Naive thymus-derived CD4-positive, alpha-beta T cell (primary cell): ENCODE measurements around the gene GSAP. TPM values are rescaled to one million over a fixed set of nuclear protein-coding genes. Genes with fewer than 3 reads are reported as not detected.
A peak's percentile ranks its signal among the peaks of the same experiment; 100 is the strongest.

Experiments
- ATAC-seq: fragments of 150-1000 bp; cut with Tn5 transposase; 2 replicates; pipeline ENCODE4 v1.10.0; 2021; ENCODE audit warnings: mild to moderate bottlenecking, moderate library complexity
- CTCF ChIA-PET: fragments of 350-600 bp; sonication (Branson Sonifier 250); formaldehyde crosslinking; loops from one replicate; lab custom pipeline; 2021; ENCODE audit warnings: antibody characterized with exemption; lab: Charles Lee
- POLR2A ChIA-PET: fragments of 350-600 bp; sonication (Branson Sonifier 250); formaldehyde crosslinking; loops from one replicate; lab custom pipeline; 2021; ENCODE audit warnings: antibody characterized with exemption, inconsistent platforms; lab: Charles Lee
- DNase-seq, 9 donors: peaks; one replicate each; pipeline versions ENCODE4 v3.0.0 to v3.0.0-alpha.2; 2020 to 2022; ENCODE audit warnings: mixed read lengths in 1 of 9
- H3K27ac ChIP-seq: one replicate; pipeline ENCODE4 v1.7.0; 2013; ENCODE audit warnings: mild to moderate bottlenecking, low read depth, low read length, moderate library complexity
- H3K27me3 ChIP-seq, 2 donors: one replicate each; pipeline ENCODE4 v1.7.0; 2013; ENCODE audit warnings: low read length in 2 of 2, mild to moderate bottlenecking in 2 of 2, moderate library complexity in 2 of 2; ENCODE audit not compliant: control insufficient read depth in 2 of 2, insufficient read depth in 2 of 2
- H3K36me3 ChIP-seq, 3 experiments: 1 replicate in 2 of 3; 2 replicates in 1 of 3; pipeline ENCODE4 v1.7.0; 2013; ENCODE audit warnings: low read length in 3 of 3, mild to moderate bottlenecking in 3 of 3, moderate library complexity in 1 of 3; ENCODE audit not compliant: insufficient read depth in 3 of 3, control insufficient read depth in 2 of 3
- H3K4me1 ChIP-seq, 2 donors: one replicate each; pipeline ENCODE4 v1.7.0; 2013; ENCODE audit warnings: low read length in 2 of 2, mild to moderate bottlenecking in 2 of 2, moderate library complexity in 1 of 2; ENCODE audit not compliant: control insufficient read depth in 2 of 2, insufficient read depth in 2 of 2
- H3K4me3 ChIP-seq: 2 replicates; pipeline ENCODE4 v1.7.0; 2013; ENCODE audit warnings: mild to moderate bottlenecking, low read length
- H3K9me3 ChIP-seq, 3 experiments: 1 replicate in 2 of 3; 2 replicates in 1 of 3; pipeline ENCODE4 v1.7.0; 2013; ENCODE audit warnings: low read length in 3 of 3; ENCODE audit not compliant: control insufficient read depth in 2 of 3
- H3K27ac Mint-ChIP-seq, 9 donors: one replicate each; pipeline ENCODE4 v1.8.0; 2020 to 2022; ENCODE audit warnings: mixed read lengths in 9 of 9, mild to moderate bottlenecking in 8 of 9, moderate library complexity in 5 of 9, inconsistent platforms in 2 of 9
- H3K27me3 Mint-ChIP-seq, 5 donors: one replicate each; pipeline ENCODE4 v1.8.0; 2021 to 2022; ENCODE audit warnings: mixed read lengths in 5 of 5, mild to moderate bottlenecking in 1 of 5
- H3K36me3 Mint-ChIP-seq, 5 donors: one replicate each; pipeline ENCODE4 v1.8.0; 2020 to 2022; ENCODE audit warnings: mixed read lengths in 5 of 5, mild to moderate bottlenecking in 3 of 5, inconsistent platforms in 1 of 5
- H3K4me1 Mint-ChIP-seq, 7 donors: one replicate each; pipeline ENCODE4 v1.8.0; 2020 to 2022; ENCODE audit warnings: mixed read lengths in 7 of 7, mild to moderate bottlenecking in 3 of 7, inconsistent platforms in 1 of 7
- H3K4me3 Mint-ChIP-seq, 10 donors: one replicate each; pipeline ENCODE4 v1.8.0; 2020 to 2022; ENCODE audit warnings: mild to moderate bottlenecking in 10 of 10, mixed read lengths in 10 of 10, moderate library complexity in 6 of 10, inconsistent platforms in 2 of 10
- H3K9me3 Mint-ChIP-seq, 11 donors: one replicate each; pipeline ENCODE4 v1.8.0; 2020 to 2022; ENCODE audit warnings: mixed read lengths in 11 of 11, mild to moderate bottlenecking in 4 of 11, inconsistent platforms in 1 of 11, moderate library complexity in 1 of 11
- intact Hi-C, 2 donors: fragments of 100-400 bp; cut with micrococcal nuclease; formaldehyde crosslinking; loops; one replicate each; pipeline ENCODE4 v1.15.1; 2023
- polyA plus RNA-seq, 2 donors: library from polyadenylated mRNA; unstranded; fragments of 300-500 nt; fragmentation: Illumina TruSeq; gene quantifications; one replicate each; pipeline ENCODE4 v1.2.3, GENCODE V29; 2021
- total RNA-seq, 6 experiments: library from RNA in 5 of 6; stranded (reverse) in 5 of 6; gene quantifications; 1 replicate in 5 of 6; 2 replicates in 1 of 6; pipeline ENCODE4 v1.2.3 and lab custom pipeline; 2021 to 2026

GSAP gene
- total and polyA plus RNA-seq, 7 experiments from 2014 or later, result 6.6 to 59.8 (median 29.1) TPM

DNA sequence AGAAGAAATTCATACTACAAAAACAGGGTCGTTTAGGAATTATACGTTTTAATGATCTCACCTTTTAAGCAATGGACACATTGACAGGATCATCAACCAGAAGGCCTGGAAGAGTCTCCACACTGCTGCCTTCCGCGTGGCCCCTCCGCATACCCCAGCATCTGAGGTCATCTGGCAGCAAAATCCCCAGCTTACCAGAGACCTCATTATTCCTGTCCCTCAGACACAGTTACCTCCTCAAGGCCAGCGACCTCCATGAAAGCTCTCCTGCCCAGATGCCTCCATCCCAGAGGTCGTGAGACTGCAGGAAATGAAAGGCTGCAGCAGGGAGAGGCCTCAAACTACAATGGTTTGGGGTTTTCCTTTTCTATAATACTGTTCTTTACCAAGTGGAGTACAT lies 14.8 kb upstream of the GSAP start:
- no peak for ATAC-seq
- Mint-ChIP-seq H3K4me3 (no peak overlapping the region), H3K36me3 (no peaks in the 10 kb centered on the region)

GRCh38 chr7:77428777-77429231 lies 12.7 kb upstream of the GSAP start:
- H3K27me3 ChIP-seq, result no peaks in the 10 kb centered on the region
- peaks cover 12 to 16% of the 10 kb centered on the region in 2 donors for H3K4me1 ChIP-seq
- intact Hi-C loops, result no loop called here
- Mint-ChIP-seq H3K9me3 (no peaks in the 10 kb centered on the region), H3K4me1 (peaks cover 25 to 46% (median 28%) of the 10 kb centered on the region in 7 donors), H3K27me3 (peaks cover 0 to 8% (median 0%) of the 10 kb centered on the region in 5 donors), H3K4me3 (peak overlapping the region in 3 of 10 donors; percentile 10 to 21 (median 13)), H3K36me3 (no peaks in the 10 kb centered on the region), H3K27ac (peak overlapping the region in 4 of 9 donors; percentile 35 to 88 (median 74))
- POLR2A ChIA-PET, result interaction anchor here (0.7 to 1.6 kb wide), 3 partner anchors 13 to 287 kb away, joined by 3 to 9 read pairs (median 3); partner anchors contain the start of gene GSAP
- no peak overlapping the region for H3K4me3 ChIP-seq
- H3K27ac ChIP-seq, result no peak overlapping the region
- no peaks in the 10 kb centered on the region for H3K9me3 ChIP-seq
- DNase-seq (no peak), ATAC-seq (peak; percentile 90)
- H3K36me3 ChIP-seq, result no peaks in the 10 kb centered on the region
- CTCF ChIA-PET, result interaction anchor here (1.1 kb wide), 1 partner anchor 10 kb away, joined by 3 read pairs; no protein-coding TSS in a partner anchor

More for the DNA sequence above, 14.8 kb upstream of the GSAP start:
- Histone ChIP-seq H3K27me3 (no peaks in the 10 kb centered on the region), H3K4me3 (no peak overlapping the region), H3K27ac (no peak overlapping the region), H3K36me3 (no peaks in the 10 kb centered on the region), H3K9me3 (no peaks in the 10 kb centered on the region), H3K4me1 (peaks cover 12 to 16% of the 10 kb centered on the region in 2 donors)
- H3K27ac Mint-ChIP-seq, result peak overlapping the region in 1 of 9 donors; percentile 11
- peaks cover 0 to 8% (median 0%) of the 10 kb centered on the region in 5 donors for H3K27me3 Mint-ChIP-seq
- ChIA-PET CTCF (no interaction called here), POLR2A (no interaction called here)
- no peak for DNase-seq
- intact Hi-C loops, result no loop called here
- H3K4me1 Mint-ChIP-seq, result peaks cover 25 to 46% (median 28%) of the 10 kb centered on the region in 7 donors
- no peaks in the 10 kb centered on the region for H3K9me3 Mint-ChIP-seq

- Histone ChIP-seq H3K4me1 (peaks cover 12 to 16% of the 10 kb centered on the region in 2 donors), H3K27me3 (no peaks in the 10 kb centered on the region), H3K4me3 (no peak overlapping the region), H3K27ac (no peak overlapping the region), H3K36me3 (no peaks in the 10 kb centered on the region), H3K9me3 (no peaks in the 10 kb centered on the region)
- DNase-seq, result peak in 3 of 9 donors; percentile 5 to 14 (median 9)
- Mint-ChIP-seq H3K9me3 (no peaks in the 10 kb centered on the region), H3K4me1 (peaks cover 25 to 46% (median 28%) of the 10 kb centered on the region in 7 donors), H3K27ac (peak overlapping the region; percentile 2 to 88 (median 17)), H3K4me3 (peak overlapping the region; percentile 2 to 76 (median 40)), H3K36me3 (no peaks in the 10 kb centered on the region), H3K27me3 (peaks cover 0 to 8% (median 0%) of the 10 kb centered on the region in 5 donors)
- intact Hi-C loops, result no loop called here
- peak; percentile 62 for ATAC-seq
- CTCF ChIA-PET, result interaction anchor here (0.5 to 1.1 kb wide), 2 partner anchors 9 to 574 kb away, joined by 3 read pairs; no protein-coding TSS in a partner anchor
- POLR2A ChIA-PET, result interaction anchor here (1.6 to 2.1 kb wide), 2 partner anchors 10 to 12 kb away, joined by 6 to 9 read pairs; partner anchors contain the start of gene GSAP
These were observed 12.0 kb upstream of the GSAP start for GRCh38 chr7:77427996-77428603.

DNA sequence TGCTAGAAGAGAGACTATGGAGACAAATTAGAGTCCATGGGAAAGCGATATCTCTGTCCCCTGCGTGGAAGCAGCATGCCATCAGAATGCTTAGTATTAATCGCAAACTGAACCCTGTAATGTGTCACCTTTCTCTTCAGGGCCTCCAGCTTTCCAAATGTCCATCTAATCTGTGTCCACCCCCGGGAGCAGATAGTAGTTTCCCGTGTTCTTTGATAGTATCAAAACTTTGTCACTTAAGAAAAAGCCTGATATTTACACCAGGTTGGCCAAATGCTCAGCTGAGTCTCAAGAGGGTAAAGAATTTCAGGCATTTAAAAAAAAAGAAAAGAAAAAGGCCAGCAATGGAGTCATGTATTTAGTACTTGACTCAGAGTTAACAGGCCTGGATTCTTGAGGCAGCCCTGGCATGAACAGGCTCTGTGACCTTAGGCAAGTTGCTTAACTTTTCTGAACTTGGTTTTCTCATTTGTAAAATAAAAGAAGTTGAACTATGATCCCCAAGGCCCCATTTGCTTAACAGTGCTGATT lies 10.4 kb upstream of the GSAP start:
- Histone ChIP-seq H3K36me3 (no peaks in the 10 kb centered on the region), H3K27ac (no peak overlapping the region), H3K9me3 (no peaks in the 10 kb centered on the region), H3K4me1 (peaks cover 12 to 16% of the 10 kb centered on the region in 2 donors), H3K4me3 (no peak overlapping the region), H3K27me3 (no peaks in the 10 kb centered on the region)
- peak overlapping the region in 1 of 9 donors; percentile 47 for H3K27ac Mint-ChIP-seq
- intact Hi-C loops, result no loop called here
- POLR2A ChIA-PET, result interaction anchor here (2.1 kb wide), 1 partner anchor 9 kb away, joined by 6 read pairs; no protein-coding TSS in a partner anchor
- DNase-seq, result no peak
- H3K9me3 Mint-ChIP-seq, result no peaks in the 10 kb centered on the region
- CTCF ChIA-PET, result no interaction called here
- H3K4me3 Mint-ChIP-seq, result peak overlapping the region in 1 of 10 donors; percentile 1
- peaks cover 0 to 9% (median 0%) of the 10 kb centered on the region in 5 donors for H3K27me3 Mint-ChIP-seq
- no peaks in the 10 kb centered on the region for H3K36me3 Mint-ChIP-seq
- H3K4me1 Mint-ChIP-seq, result peaks cover 25 to 50% (median 28%) of the 10 kb centered on the region in 7 donors
- ATAC-seq, result no peak

DNA sequence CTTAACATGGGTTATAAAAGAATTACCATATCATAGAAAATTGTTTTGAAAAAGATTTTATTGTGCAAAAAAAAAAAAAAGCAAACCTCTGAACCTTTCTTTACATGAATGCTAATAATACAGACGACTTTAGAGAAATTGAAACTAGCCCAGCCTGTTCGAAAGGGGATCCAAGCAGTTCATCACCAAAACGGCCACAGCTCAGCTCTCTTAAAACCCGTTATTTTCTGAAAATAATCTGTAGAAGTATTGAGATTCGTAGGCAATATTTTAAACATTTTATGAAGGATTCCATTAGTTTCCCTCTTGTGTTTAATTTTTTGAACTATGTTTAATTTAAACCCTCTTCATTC lies 9.9 kb upstream of the GSAP start:
- H3K4me1 ChIP-seq, result peaks cover 12 to 16% of the 10 kb centered on the region in 2 donors
- Mint-ChIP-seq H3K27me3 (peaks cover 0 to 9% (median 0%) of the 10 kb centered on the region in 5 donors), H3K4me3 (no peak overlapping the region), H3K36me3 (no peaks in the 10 kb centered on the region), H3K27ac (no peak overlapping the region), H3K4me1 (peaks cover 24 to 48% (median 28%) of the 10 kb centered on the region in 7 donors), H3K9me3 (no peaks in the 10 kb centered on the region)
- POLR2A ChIA-PET, result no interaction called here
- no peak for ATAC-seq
- H3K36me3 ChIP-seq, result no peaks in the 10 kb centered on the region
- no peaks in the 10 kb centered on the region for H3K9me3 ChIP-seq
- CTCF ChIA-PET, result no interaction called here
- no peak overlapping the region for H3K27ac ChIP-seq
- H3K4me3 ChIP-seq, result no peak overlapping the region
- intact Hi-C loops, result no loop called here
- no peaks in the 10 kb centered on the region for H3K27me3 ChIP-seq
- DNase-seq, result no peak

- H3K27me3 Mint-ChIP-seq, result peaks cover 0 to 11% (median 0%) of the 10 kb centered on the region in 5 donors
- no peak for ATAC-seq
- no peak for DNase-seq
- no peaks in the 10 kb centered on the region for H3K9me3 Mint-ChIP-seq
- Histone ChIP-seq H3K4me3 (no peak overlapping the region), H3K9me3 (no peaks in the 10 kb centered on the region), H3K36me3 (no peaks in the 10 kb centered on the region), H3K27me3 (no peaks in the 10 kb centered on the region), H3K4me1 (peaks cover 12 to 16% of the 10 kb centered on the region in 2 donors), H3K27ac (no peak overlapping the region)
- no peak overlapping the region for H3K27ac Mint-ChIP-seq
- ChIA-PET CTCF (no interaction called here), POLR2A (interaction anchor here (1.0 kb wide), 1 partner anchor 10 kb away, joined by 3 read pairs; no protein-coding TSS in a partner anchor)
- H3K4me1 Mint-ChIP-seq, result peaks cover 21 to 41% (median 28%) of the 10 kb centered on the region in 7 donors
- no peaks in the 10 kb centered on the region for H3K36me3 Mint-ChIP-seq
- no peak overlapping the region for H3K4me3 Mint-ChIP-seq
- intact Hi-C loops, result loop anchor here in 1 of 2 donors (1.0 kb wide), 1 partner anchor 9 kb away; the partner anchor contains the start of gene GSAP
These were observed 9.2 kb upstream of the GSAP start for GRCh38 chr7:77425101-77426051.
